NCI-H1694 treated with DMSO at 0.1 percent for 48 hours (cell line): Measurements from ENCODE around the gene MIDN.
A peak's percentile ranks its signal among the peaks of the same experiment; 100 is the strongest.

Source experiments
- DNase-seq: peaks from one replicate; lab custom pipeline; 2025; lab: John Stamatoyannopoulos, UW

Gene MIDN

GRCh38 chr19:1233115-1233667, 15.2 kb upstream of the MIDN start:
- DNase-seq: no peak

GRCh38 chr19:1234051-1234954, 14.1 kb upstream of the MIDN start:
- DNase-seq: no peak

GRCh38 chr19:1234955-1235380, 13.4 kb upstream of the MIDN start:
- DNase-seq: no peak

GRCh38 chr19:1235625-1236538, 12.5 kb upstream of the MIDN start:
- no peak for DNase-seq

GRCh38 chr19:1236576-1236975, 11.8 kb upstream of the MIDN start:
- no peak for DNase-seq

GRCh38 chr19:1237027-1237659, 11.2 kb upstream of the MIDN start:
- DNase-seq: no peak

- DNase-seq: no peak
Observed at GRCh38 chr19:1237754-1238368, 10.5 kb upstream of the MIDN start, which contains the start of gene CBARP. Gene CBARP (minus strand): TSS chr19:1238005. CDS start chr19:1236100, 1,905 bp downstream.

- no peak for DNase-seq
Observed at GRCh38 chr19:1238369-1239303, 9.7 kb upstream of the MIDN start.

GRCh38 chr19:1239420-1239795, 9.0 kb upstream of the MIDN start:
- no peak for DNase-seq

- DNase-seq: peak; percentile 74
Observed at GRCh38 chr19:1239796-1240737, 8.3 kb upstream of the MIDN start.

- no peak for DNase-seq
Observed at GRCh38 chr19:1240925-1241324, 7.5 kb upstream of the MIDN start.

GRCh38 chr19:1241417-1242095, 6.8 kb upstream of the MIDN start, which contains the start of gene ATP5F1D:
Gene ATP5F1D (plus strand): TSS chr19:1241751. CDS start chr19:1241851, 100 bp downstream.
- DNase-seq: peak; percentile 72

GRCh38 chr19:1243768-1244692, 4.4 kb upstream of the MIDN start:
- peak; percentile 65 for DNase-seq

- DNase-seq: no peak
Observed at GRCh38 chr19:1244693-1245451, 3.5 kb upstream of the MIDN start.

GRCh38 chr19:1245494-1246264, 2.7 kb upstream of the MIDN start:
- DNase-seq: no peak
